Hepatic stellate cell (primary cell): ENCODE measurements around the gene HSPG2.
"Not testable (repeated sequence)": the region's sequence is repeated elsewhere in the genome, so short reads cannot be mapped to it uniquely, and the experiment has no call there.

Experiments used
- DNase-seq: peaks from one replicate; pipeline ENCODE4 v3.0.0; 2011; ENCODE audit warnings: low spot score

HSPG2 gene

GRCh38 chr1:21932127-21932526 lies 5.0 kb downstream of the HSPG2 start:
- DNase-seq, result no peak

- peak; percentile 91 for DNase-seq
Measured at GRCh38 chr1:21931171-21932093, 5.7 kb downstream of the HSPG2 start.

GRCh38 chr1:21930629-21931170 lies 6.4 kb downstream of the HSPG2 start:
- no peak for DNase-seq

- DNase-seq, result no peak
Measured at GRCh38 chr1:21930080-21930571, 7.0 kb downstream of the HSPG2 start.

- peak; percentile 58 for DNase-seq
Measured at GRCh38 chr1:21927533-21928237, 9.4 kb downstream of the HSPG2 start.

GRCh38 chr1:21926814-21927532 lies 10.1 kb downstream of the HSPG2 start:
- DNase-seq, result peak; percentile 91

GRCh38 chr1:21926065-21926464 lies 11.0 kb downstream of the HSPG2 start:
- DNase-seq, result no peak

- DNase-seq, result no peak
Measured at GRCh38 chr1:21925334-21925940, 11.7 kb downstream of the HSPG2 start.

- no peak for DNase-seq
Measured at GRCh38 chr1:21924503-21925005, 12.6 kb downstream of the HSPG2 start.

GRCh38 chr1:21922090-21923013 lies 14.8 kb downstream of the HSPG2 start:
- DNase-seq, result no peak

GRCh38 chr1:21921100-21921875 lies 15.8 kb downstream of the HSPG2 start:
- no peak for DNase-seq

- DNase-seq, result peak; percentile 86
Measured at GRCh38 chr1:21919520-21919919, 17.6 kb downstream of the HSPG2 start.

GRCh38 chr1:21917239-21917631 lies 19.9 kb downstream of the HSPG2 start:
- not testable (repeated sequence) for DNase-seq

- DNase-seq, result no peak
Measured at GRCh38 chr1:21916447-21917238, 20.5 kb downstream of the HSPG2 start.

- no peak for DNase-seq
Measured at GRCh38 chr1:21914880-21915640, 22.1 kb downstream of the HSPG2 start.

GRCh38 chr1:21914450-21914849 lies 22.7 kb downstream of the HSPG2 start:
- no peak for DNase-seq

GRCh38 chr1:21913763-21914162 lies 23.3 kb downstream of the HSPG2 start:
- DNase-seq, result no peak

GRCh38 chr1:21913258-21913657 lies 23.9 kb downstream of the HSPG2 start:
- no peak for DNase-seq
